HEK293 (cell line): ENCODE measurements around the gene GADD45G.

Experiments used
- CTCF ChIA-PET: fragments of 350-600 bp; formaldehyde crosslinking; extraction: SDS; loops from one replicate; lab custom pipeline; 2021; ENCODE audit warnings: antibody characterized with exemption; lab: Yijun Ruan, JAX
- POLR2A ChIA-PET: fragments of 300-600 bp; formaldehyde crosslinking; extraction: SDS; loops from one replicate; lab custom pipeline; 2020; ENCODE audit warnings: antibody characterized with exemption, inconsistent platforms; lab: Yijun Ruan, JAX
- H3K27ac ChIP-seq: fragments of 200-500 bp; sonication (Bioruptor generic); 2 replicates; pipeline ENCODE4 v1.5.1; 2014; ENCODE audit warnings: low read depth, low read length, control low read depth, inconsistent platforms; ENCODE audit errors: extremely low read depth
- H3K36me3 ChIP-seq, 2 experiments: fragments of 200-500 bp in 1 of 2; sonication (Bioruptor generic) in 1 of 2; 1 replicate in 1 of 2; 2 replicates in 1 of 2; pipeline ENCODE4 v1.5.1; 2014 to 2017; ENCODE audit warnings: inconsistent platforms in 2 of 2, low read length in 2 of 2; ENCODE audit not compliant: control insufficient read depth in 2 of 2, insufficient read depth in 1 of 2
- H3K4me1 ChIP-seq: fragments of 200-500 bp; sonication (Bioruptor generic); 2 replicates; pipeline ENCODE4 v1.5.1; 2014; ENCODE audit warnings: mild to moderate bottlenecking, low read length, inconsistent platforms; ENCODE audit not compliant: control insufficient read depth, insufficient read depth
- H3K4me3 ChIP-seq: 2 replicates; pipeline ENCODE4 v1.5.1; 2011; ENCODE audit warnings: low read depth, mild to moderate bottlenecking, control low read depth, low read length, moderate library complexity
- H3K9me3 ChIP-seq: fragments of 200-500 bp; sonication (Bioruptor generic); 2 replicates; pipeline ENCODE4 v1.5.1; 2014; ENCODE audit warnings: low read depth, low read length, inconsistent platforms; ENCODE audit not compliant: control insufficient read depth, insufficient read depth
- GFI1B ChIP-seq: fragments of 450-650 bp; formaldehyde crosslinking; IDR thresholded peaks from 2 replicates; pipeline ENCODE4 v1.5.1; 2016; ENCODE audit warnings: missing biosample characterization, missing genetic modification characterization
- HOXC10 ChIP-seq: sonication (generic); formaldehyde crosslinking; IDR thresholded peaks from 2 replicates; pipeline ENCODE4 v1.8.1; 2023; ENCODE audit warnings: mild to moderate bottlenecking, missing genetic modification reagents
- RBAK ChIP-seq: fragments of 450-650 bp; formaldehyde crosslinking; IDR thresholded peaks from 2 replicates; pipeline ENCODE4 v1.5.1; 2016; ENCODE audit warnings: missing biosample characterization, missing genetic modification characterization
- SCRT2 ChIP-seq: fragments of 450-650 bp; formaldehyde crosslinking; IDR thresholded peaks from 2 replicates; pipeline ENCODE4 v1.5.1; 2016; ENCODE audit warnings: missing biosample characterization, missing genetic modification characterization
- TRIM28 ChIP-seq: IDR thresholded peaks from 2 replicates; pipeline ENCODE4 v1.6.1; 2011; ENCODE audit warnings: low read length, control low read depth, borderline replicate concordance
- ZBTB20 ChIP-seq: fragments of 450-650 bp; formaldehyde crosslinking; IDR thresholded peaks from 2 replicates; pipeline ENCODE4 v1.5.1; 2016; ENCODE audit warnings: missing biosample characterization, missing genetic modification characterization
- ZIC2 ChIP-seq: fragments of 450-650 bp; formaldehyde crosslinking; IDR thresholded peaks from 2 replicates; pipeline ENCODE4 v1.5.1; 2016; ENCODE audit warnings: missing biosample characterization, missing genetic modification characterization
- ZNF121 ChIP-seq: fragments of 450-650 bp; formaldehyde crosslinking; IDR thresholded peaks from 2 replicates; pipeline ENCODE4 v1.5.1; 2016; ENCODE audit warnings: missing biosample characterization, missing genetic modification characterization
- ZNF19 ChIP-seq: fragments of 450-650 bp; formaldehyde crosslinking; IDR thresholded peaks from 2 replicates; pipeline ENCODE4; 2016; ENCODE audit warnings: missing biosample characterization, missing genetic modification characterization, low read depth
- ZNF335 ChIP-seq: fragments of 450-650 bp; formaldehyde crosslinking; conservative IDR thresholded peaks from 2 replicates; pipeline ENCODE4 v1.5.1; 2016; ENCODE audit warnings: missing biosample characterization, missing genetic modification characterization
- ZNF366 ChIP-seq: fragments of 450-650 bp; formaldehyde crosslinking; conservative IDR thresholded peaks from 2 replicates; pipeline ENCODE4 v1.5.1; 2016; ENCODE audit warnings: missing biosample characterization, missing genetic modification characterization
- ZNF37A ChIP-seq: fragments of 450-650 bp; IDR thresholded peaks from 2 replicates; pipeline ENCODE4 v1.5.1; 2018; ENCODE audit warnings: missing biosample characterization, missing genetic modification characterization
- ZNF510 ChIP-seq: fragments of 450-650 bp; formaldehyde crosslinking; IDR thresholded peaks from 2 replicates; pipeline ENCODE4 v1.5.1; 2018; ENCODE audit warnings: mild to moderate bottlenecking, missing genetic modification characterization, missing biosample characterization; ENCODE audit not compliant: insufficient replicate concordance
- ZNF544 ChIP-seq: fragments of 450-650 bp; formaldehyde crosslinking; IDR thresholded peaks from 2 replicates; pipeline ENCODE4 v1.5.0; 2017; ENCODE audit warnings: missing biosample characterization, missing genetic modification characterization
- ZNF555 ChIP-seq: fragments of 450-650 bp; formaldehyde crosslinking; conservative IDR thresholded peaks from 2 replicates; pipeline ENCODE4 v1.5.1; 2017; ENCODE audit warnings: missing biosample characterization, mild to moderate bottlenecking, missing genetic modification characterization, inconsistent platforms
- ZNF596 ChIP-seq: fragments of 450-650 bp; IDR thresholded peaks from 2 replicates; pipeline ENCODE4 v1.5.0; 2018; ENCODE audit warnings: missing biosample characterization, mild to moderate bottlenecking, missing genetic modification characterization, moderate library complexity
- ZNF600 ChIP-seq: fragments of 450-650 bp; formaldehyde crosslinking; IDR thresholded peaks from 2 replicates; pipeline ENCODE4 v1.5.1; 2016; ENCODE audit warnings: missing biosample characterization, missing genetic modification characterization
- ZNF626 ChIP-seq: fragments of 450-650 bp; sonication (Bioruptor Pico); formaldehyde crosslinking; IDR thresholded peaks from 2 replicates; pipeline ENCODE4 v1.5.1; 2018; ENCODE audit warnings: missing biosample characterization, missing genetic modification characterization, inconsistent platforms
- ZNF639 ChIP-seq: fragments of 450-650 bp; formaldehyde crosslinking; IDR thresholded peaks from 2 replicates; pipeline ENCODE4 v1.5.1; 2016; ENCODE audit warnings: missing biosample characterization, missing genetic modification characterization
- ZNF660 ChIP-seq: fragments of 450-650 bp; IDR thresholded peaks from 2 replicates; pipeline ENCODE4 v1.5.1; 2018; ENCODE audit warnings: missing biosample characterization, mild to moderate bottlenecking, missing genetic modification characterization
- ZNF677 ChIP-seq: fragments of 450-650 bp; IDR thresholded peaks from 2 replicates; pipeline ENCODE4 v1.5.0; 2018; ENCODE audit warnings: missing biosample characterization, mild to moderate bottlenecking, missing genetic modification characterization, moderate library complexity
- ZNF76 ChIP-seq: fragments of 450-650 bp; formaldehyde crosslinking; IDR thresholded peaks from 2 replicates; pipeline ENCODE4; 2016; ENCODE audit warnings: low read depth, missing biosample characterization, missing genetic modification characterization, borderline replicate concordance
- ZNF776 ChIP-seq: fragments of 450-650 bp; formaldehyde crosslinking; IDR thresholded peaks from 2 replicates; pipeline ENCODE4 v1.5.0; 2017; ENCODE audit warnings: missing biosample characterization, missing genetic modification characterization, borderline replicate concordance
- ZNF830 ChIP-seq: fragments of 450-650 bp; IDR thresholded peaks from 2 replicates; pipeline ENCODE4 v1.5.0; 2018; ENCODE audit warnings: missing biosample characterization, missing genetic modification characterization, low read depth, mild to moderate bottlenecking, moderate library complexity
- ZNF837 ChIP-seq: fragments of 450-650 bp; formaldehyde crosslinking; IDR thresholded peaks from 2 replicates; pipeline ENCODE4 v1.5.1; 2016; ENCODE audit warnings: missing biosample characterization, missing genetic modification characterization
- ZSCAN16 ChIP-seq: fragments of 450-650 bp; formaldehyde crosslinking; IDR thresholded peaks from 2 replicates; pipeline ENCODE4 v1.5.1; 2016; ENCODE audit warnings: missing biosample characterization, missing genetic modification characterization
- TF ChIP-seq, protein P1 (sequence below): fragments of 450-650 bp; formaldehyde crosslinking; IDR thresholded peaks from 2 replicates; pipeline ENCODE4 v1.5.1; 2016; ENCODE audit warnings: missing biosample characterization, missing genetic modification characterization
- TF ChIP-seq, protein P2 (sequence below): fragments of 450-650 bp; formaldehyde crosslinking; IDR thresholded peaks from 2 replicates; pipeline ENCODE4 v1.5.1; 2017; ENCODE audit warnings: missing biosample characterization, missing genetic modification characterization

GADD45G gene

DNA sequence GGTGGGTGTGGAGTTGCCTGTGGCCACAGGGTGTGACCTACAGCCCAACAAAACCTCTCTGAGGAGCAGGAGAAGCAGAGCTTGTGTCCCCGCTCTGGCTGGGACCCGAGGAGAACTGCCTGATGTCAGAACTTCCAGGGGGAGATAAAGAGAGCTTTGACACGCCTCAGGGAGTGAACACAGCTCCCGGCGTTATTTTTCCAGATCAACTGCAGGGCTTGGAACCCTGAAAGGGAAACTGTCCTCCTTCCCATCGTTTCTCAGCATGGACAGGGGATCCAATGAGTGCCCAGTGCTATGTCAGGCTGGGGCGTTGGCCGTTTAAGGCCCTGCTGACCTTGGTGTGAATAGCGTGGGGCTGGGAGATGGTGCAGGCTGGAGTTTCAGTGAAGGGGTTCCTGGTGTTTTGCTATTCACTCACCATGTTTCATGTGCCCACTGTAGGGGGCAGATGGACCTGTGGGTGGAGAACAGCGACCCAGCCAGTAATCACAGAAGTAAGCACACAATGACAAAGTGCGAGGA is 22.0 kb downstream of the GADD45G start:
- Histone ChIP-seq H3K9me3 (no peaks in the 10 kb centered on the region), H3K4me3 (no peak overlapping the region), H3K4me1 (no peaks in the 10 kb centered on the region), H3K36me3 (no peaks in the 10 kb centered on the region), H3K27ac (no peak overlapping the region)
- TF ChIP-seq RBAK (tag by site-specific recombination) (no peak), ZIC2 (tag by site-specific recombination) (no peak), ZNF600 (tag by site-specific recombination) (no peak), SCRT2 (no peak), ZNF37A (tag by site-specific recombination) (no peak), ZNF19 (tag by site-specific recombination) (no peak), ZNF366 (tag by site-specific recombination) (no peak)
- ChIA-PET POLR2A (no interaction called here), CTCF (no interaction called here)

DNA sequence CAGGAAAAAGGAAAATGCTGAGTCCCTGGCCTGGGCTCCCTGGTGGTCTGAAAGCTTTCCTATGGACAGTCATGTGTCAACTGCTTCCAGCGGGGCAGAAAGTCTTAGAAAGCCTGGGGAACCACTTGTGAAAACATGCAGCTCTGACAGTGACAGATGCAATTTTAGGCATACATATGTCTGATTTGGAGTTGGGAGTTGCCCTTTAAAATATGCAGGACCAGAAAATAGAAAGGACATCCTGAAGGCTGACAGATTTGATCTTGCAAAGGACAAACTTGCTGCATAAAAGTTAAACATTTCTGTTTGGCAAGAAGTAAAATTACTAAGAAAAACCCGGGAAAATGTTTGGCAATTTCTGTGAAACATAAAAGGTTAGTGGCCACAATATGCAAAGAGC is 23.8 kb downstream of the GADD45G start:
- Histone ChIP-seq H3K4me3 (no peak overlapping the region), H3K36me3 (no peaks in the 10 kb centered on the region)

DNA sequence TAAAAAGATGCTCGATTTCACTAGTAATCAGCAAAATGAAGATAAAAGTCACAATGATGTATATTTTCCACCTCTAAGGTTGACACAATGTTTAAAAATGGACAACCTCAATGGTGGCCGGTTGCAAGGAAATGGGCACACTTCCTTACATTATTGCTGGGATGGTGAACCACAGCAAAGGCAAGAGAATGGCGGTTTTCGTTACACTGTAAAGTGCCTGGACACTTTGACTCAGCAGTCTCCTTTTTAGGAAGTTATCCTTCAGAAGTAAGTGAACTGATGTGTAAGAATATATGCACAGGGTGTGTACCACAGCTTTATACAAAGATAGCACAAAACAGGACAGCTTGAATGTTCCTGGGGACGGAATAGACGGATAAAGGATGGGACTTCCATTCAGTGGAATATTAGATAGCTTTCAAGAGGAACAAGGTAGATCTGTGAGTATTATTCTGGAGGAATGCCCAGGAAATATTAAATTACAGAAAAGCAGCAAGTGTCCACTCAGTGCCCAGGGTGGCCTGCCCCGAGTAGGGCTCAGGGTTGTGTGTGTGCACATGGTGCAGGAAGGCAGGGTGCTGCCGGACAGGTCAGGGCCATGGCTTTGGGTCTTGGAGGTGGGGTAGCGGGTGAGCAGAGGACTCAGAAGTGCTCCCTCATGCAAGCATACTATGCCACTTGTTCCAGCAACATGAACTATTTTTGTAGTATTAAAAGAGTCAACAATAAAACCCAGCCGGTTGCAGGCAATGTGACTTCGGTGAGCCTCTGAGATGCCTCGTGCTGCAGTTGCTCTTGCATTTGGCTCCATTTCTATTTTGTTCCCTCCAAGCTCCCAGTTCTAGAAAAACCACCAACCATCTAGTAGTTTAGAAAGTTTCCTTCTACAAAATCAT is 24.5 kb downstream of the GADD45G start:
- TF ChIP-seq ZNF639, result no peak
- no peak for TF ChIP-seq ZNF596 (tag by site-specific recombination)
- TF ChIP-seq HOXC10 (CRISPR knock-in tag), result no peak
- TF ChIP-seq, protein P1, sequence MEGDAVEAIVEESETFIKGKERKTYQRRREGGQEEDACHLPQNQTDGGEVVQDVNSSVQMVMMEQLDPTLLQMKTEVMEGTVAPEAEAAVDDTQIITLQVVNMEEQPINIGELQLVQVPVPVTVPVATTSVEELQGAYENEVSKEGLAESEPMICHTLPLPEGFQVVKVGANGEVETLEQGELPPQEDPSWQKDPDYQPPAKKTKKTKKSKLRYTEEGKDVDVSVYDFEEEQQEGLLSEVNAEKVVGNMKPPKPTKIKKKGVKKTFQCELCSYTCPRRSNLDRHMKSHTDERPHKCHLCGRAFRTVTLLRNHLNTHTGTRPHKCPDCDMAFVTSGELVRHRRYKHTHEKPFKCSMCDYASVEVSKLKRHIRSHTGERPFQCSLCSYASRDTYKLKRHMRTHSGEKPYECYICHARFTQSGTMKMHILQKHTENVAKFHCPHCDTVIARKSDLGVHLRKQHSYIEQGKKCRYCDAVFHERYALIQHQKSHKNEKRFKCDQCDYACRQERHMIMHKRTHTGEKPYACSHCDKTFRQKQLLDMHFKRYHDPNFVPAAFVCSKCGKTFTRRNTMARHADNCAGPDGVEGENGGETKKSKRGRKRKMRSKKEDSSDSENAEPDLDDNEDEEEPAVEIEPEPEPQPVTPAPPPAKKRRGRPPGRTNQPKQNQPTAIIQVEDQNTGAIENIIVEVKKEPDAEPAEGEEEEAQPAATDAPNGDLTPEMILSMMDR (tag by site-specific recombination), result no peak
- no peak for TF ChIP-seq ZSCAN16 (tag by site-specific recombination)
- no peak for TF ChIP-seq ZNF776 (tag by site-specific recombination)
- TF ChIP-seq GFI1B (tag by site-specific recombination), result no peak
- TF ChIP-seq ZNF76, result no peak
- Histone ChIP-seq H3K9me3 (no peaks in the 10 kb centered on the region), H3K4me1 (no peaks in the 10 kb centered on the region), H3K36me3 (no peaks in the 10 kb centered on the region), H3K4me3 (no peak overlapping the region), H3K27ac (no peak overlapping the region)
- POLR2A ChIA-PET, result no interaction called here
- CTCF ChIA-PET, result interaction anchor here (0.7 to 1.1 kb wide), 2 partner anchors 26 to 32 kb away, joined by 3 read pairs; no protein-coding TSS in a partner anchor

More for the DNA sequence above, 23.8 kb downstream of the GADD45G start:
- no peaks in the 10 kb centered on the region for H3K4me1 ChIP-seq
- POLR2A ChIA-PET, result no interaction called here
- TF ChIP-seq ZNF830 (tag by site-specific recombination) (no peak), ZNF677 (tag by site-specific recombination) (no peak), ZNF544 (tag by site-specific recombination) (no peak), ZNF121 (tag by site-specific recombination) (no peak), ZNF626 (no peak), ZNF335 (tag by site-specific recombination) (no peak), TRIM28 (no peak), ZNF555 (no peak), ZNF837 (tag by site-specific recombination) (no peak), ZBTB20 (tag by site-specific recombination) (no peak), ZNF510 (no peak), ZNF660 (tag by site-specific recombination) (no peak)
- TF ChIP-seq, protein P2, sequence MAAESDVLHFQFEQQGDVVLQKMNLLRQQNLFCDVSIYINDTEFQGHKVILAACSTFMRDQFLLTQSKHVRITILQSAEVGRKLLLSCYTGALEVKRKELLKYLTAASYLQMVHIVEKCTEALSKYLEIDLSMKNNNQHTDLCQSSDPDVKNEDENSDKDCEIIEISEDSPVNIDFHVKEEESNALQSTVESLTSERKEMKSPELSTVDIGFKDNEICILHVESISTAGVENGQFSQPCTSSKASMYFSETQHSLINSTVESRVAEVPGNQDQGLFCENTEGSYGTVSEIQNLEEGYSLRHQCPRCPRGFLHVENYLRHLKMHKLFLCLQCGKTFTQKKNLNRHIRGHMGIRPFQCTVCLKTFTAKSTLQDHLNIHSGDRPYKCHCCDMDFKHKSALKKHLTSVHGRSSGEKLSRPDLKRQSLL (tag by site-specific recombination), result no peak
- CTCF ChIA-PET, result no interaction called here
- H3K27ac ChIP-seq, result no peak overlapping the region
- no peaks in the 10 kb centered on the region for H3K9me3 ChIP-seq
